Mammary epithelial cell (primary cell): ENCODE results near the gene CSNK1A1L.

Source experiments
- EZH2 ChIP-seq: IDR thresholded peaks from 2 replicates; pipeline ENCODE4 v1.6.1; 2012; ENCODE audit warnings: low read length, inconsistent platforms, borderline replicate concordance
- TF ChIP-seq, protein P1 (sequence below), 2 donors: IDR thresholded peaks in 1 of 2; conservative IDR thresholded peaks in 1 of 2; 2 replicates each; pipeline ENCODE4 v1.5.1; 2011 to 2012; ENCODE audit warnings: inconsistent platforms in 2 of 2, low read length in 2 of 2, mild to moderate bottlenecking in 2 of 2, control low read depth in 1 of 2, low read depth in 1 of 2; ENCODE audit not compliant: insufficient read depth in 1 of 2; ENCODE audit errors: extremely low read depth in 1 of 2

DNA sequence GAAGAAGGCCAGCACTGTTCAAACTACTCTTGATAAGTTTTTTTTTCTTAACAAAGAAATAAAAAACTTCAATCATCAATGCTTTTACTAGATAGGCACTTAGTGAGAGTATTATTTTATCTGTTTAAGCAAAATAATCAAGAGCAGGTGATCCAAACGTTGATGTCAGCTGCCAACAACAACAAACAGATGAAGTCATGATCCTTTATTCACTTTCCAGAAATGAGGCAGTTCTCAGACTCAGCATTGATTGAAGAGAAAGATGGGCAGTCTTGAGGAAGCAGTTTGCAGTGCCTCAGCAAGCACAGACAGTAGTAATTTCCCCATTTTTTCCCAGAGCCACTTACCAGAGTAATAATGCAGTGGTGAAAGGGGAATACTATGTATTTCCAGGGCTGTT lies 38.4 kb upstream of the CSNK1A1L start:
- TF ChIP-seq, protein P1, sequence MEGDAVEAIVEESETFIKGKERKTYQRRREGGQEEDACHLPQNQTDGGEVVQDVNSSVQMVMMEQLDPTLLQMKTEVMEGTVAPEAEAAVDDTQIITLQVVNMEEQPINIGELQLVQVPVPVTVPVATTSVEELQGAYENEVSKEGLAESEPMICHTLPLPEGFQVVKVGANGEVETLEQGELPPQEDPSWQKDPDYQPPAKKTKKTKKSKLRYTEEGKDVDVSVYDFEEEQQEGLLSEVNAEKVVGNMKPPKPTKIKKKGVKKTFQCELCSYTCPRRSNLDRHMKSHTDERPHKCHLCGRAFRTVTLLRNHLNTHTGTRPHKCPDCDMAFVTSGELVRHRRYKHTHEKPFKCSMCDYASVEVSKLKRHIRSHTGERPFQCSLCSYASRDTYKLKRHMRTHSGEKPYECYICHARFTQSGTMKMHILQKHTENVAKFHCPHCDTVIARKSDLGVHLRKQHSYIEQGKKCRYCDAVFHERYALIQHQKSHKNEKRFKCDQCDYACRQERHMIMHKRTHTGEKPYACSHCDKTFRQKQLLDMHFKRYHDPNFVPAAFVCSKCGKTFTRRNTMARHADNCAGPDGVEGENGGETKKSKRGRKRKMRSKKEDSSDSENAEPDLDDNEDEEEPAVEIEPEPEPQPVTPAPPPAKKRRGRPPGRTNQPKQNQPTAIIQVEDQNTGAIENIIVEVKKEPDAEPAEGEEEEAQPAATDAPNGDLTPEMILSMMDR (conservative IDR thresholded peaks at IDR 0.05 in 1 of 2, IDR thresholded peaks at IDR 0.05 in 1 of 2; ENCODE audit: extremely low read depth in 1 of 2, insufficient read depth in 1 of 2, low read depth in 1 of 2, low read length in 2 of 2) = no peak
- TF ChIP-seq EZH2 = no peak
